SU-DHL-6 (cell line): ENCODE results near the gene TUSC7.

Source experiments
- CTCF ChIP-seq: fragments of 200-600 bp; sonication (generic); IDR thresholded peaks from one replicate; pipeline ENCODE4 v1.5.1; 2017; ENCODE audit warnings: antibody characterized with exemption, mild to moderate bottlenecking, low read length, moderate library complexity; ENCODE audit not compliant: insufficient read depth, poor library complexity, severe bottlenecking
- EZH2phosphoT487 ChIP-seq: fragments of 200-600 bp; sonication (generic), shearing (Covaris generic); conservative IDR thresholded peaks from 2 replicates; pipeline ENCODE4 v1.6.1; 2018; ENCODE audit warnings: mild to moderate bottlenecking, antibody characterized with exemption, low read length, moderate library complexity, mixed read lengths

- TF ChIP-seq CTCF (no peak), EZH2phosphoT487 (no peak)
Observed at GRCh38 chr3:116741467-116741866, 31.9 kb downstream of the TUSC7 start.
